ENCODE measurements around the gene RAB28. TPM values are rescaled to one million over a fixed set of nuclear protein-coding genes. Genes with fewer than 3 reads are reported as not detected.

RAB28 gene
- total and polyA plus RNA-seq, 2 experiments from 2014 or later = 15.3 to 23.9 TPM

- no peak for TF ChIP-seq ETS1 (IDR thresholded peaks at IDR 0.05)
- no peak for TF ChIP-seq EZH2 (IDR thresholded peaks at IDR 0.05; ENCODE audit: low read depth, unreplicated experiment)
These were observed 97.6 kb downstream of the RAB28 start (continued) for GRCh38 chr4:13386405-13387107.

- no peak overlapping the region for H3K27ac ChIP-seq (ENCODE audit: low read depth)
- Mint-ChIP-seq H3K36me3 (ENCODE audit: low read depth) (peaks cover 3% of the 10 kb centered on the region; the same call in 1 of the 3 replicates), H3K9me3 (no peaks in the 10 kb centered on the region; the same call in 2 of the 3 replicates), H3K4me1 (no peaks in the 10 kb centered on the region), H3K27ac (no peak overlapping the region), H3K27me3 (ENCODE audit: insufficient read depth, low read depth, poor library complexity) (no peaks in the 10 kb centered on the region), H3K4me3 (no peak overlapping the region)
- TF ChIP-seq REST (IDR thresholded peaks at IDR 0.05; ENCODE audit: unreplicated experiment) (no peak), STAT1 (IDR thresholded peaks at IDR 0.05; ENCODE audit: unreplicated experiment) (no peak), NANOG (IDR thresholded peaks at IDR 0.05; ENCODE audit: borderline replicate concordance) (no peak), EZH2phosphoT487 (IDR thresholded peaks at IDR 0.05; ENCODE audit: unreplicated experiment) (no peak), ZNF462 (CRISPR knock-in tag; IDR thresholded peaks at IDR 0.05) (no peak), JUNB (IDR thresholded peaks at IDR 0.05; ENCODE audit: unreplicated experiment) (no peak), ZNF114 (CRISPR knock-in tag; IDR thresholded peaks at IDR 0.05) (no peak), ZNF331 (CRISPR knock-in tag; IDR thresholded peaks at IDR 0.05; ENCODE audit: low read depth) (no peak), EZH2 (IDR thresholded peaks at IDR 0.05; ENCODE audit: low read depth, unreplicated experiment) (no peak)
- DNase-seq (ENCODE audit: low spot score) = no peak
- H3K4me1 ChIP-seq (ENCODE audit: insufficient read depth) = no peaks in the 10 kb centered on the region
- no peaks in the 10 kb centered on the region for H3K27me3 ChIP-seq (ENCODE audit: insufficient read depth)
- H3K4me3 ChIP-seq = no peak overlapping the region
- H3K79me2 ChIP-seq (replicated peaks; ENCODE audit: insufficient read depth) = peaks cover 26% of the 10 kb centered on the region
- no peak overlapping the region for H2AFZ ChIP-seq
- peaks cover 3% of the 10 kb centered on the region; the same call in 1 of the 2 replicates for H3K9me2 ChIP-seq (ENCODE audit: insufficient read depth)
- no peaks in the 10 kb centered on the region; the same call in 1 of the 2 replicates for H4K20me1 ChIP-seq (replicated peaks; ENCODE audit: insufficient read depth)
- H3F3A ChIP-seq (replicated peaks; ENCODE audit: low read depth) = no peaks in the 10 kb centered on the region
- ATAC-seq = peak; percentile 45; the same call in 2 of the 3 replicates
- no peak overlapping the region for H3K4me2 ChIP-seq
- no peaks in the 10 kb centered on the region for H3K36me3 ChIP-seq (ENCODE audit: insufficient read depth)
These were observed 100.1 kb downstream of the RAB28 start for GRCh38 chr4:13384055-13384454.
